Stimulated activated naive CD4-positive, alpha-beta T cell treated with Interleukin-2 at 50 U/mL for 16 hours (primary cell): ENCODE results near the gene ABHD12B.
"Not testable (repeated sequence)": the region's sequence is repeated elsewhere in the genome, so short reads cannot be mapped to it uniquely, and the experiment has no call there.

Source experiments
- DNase-seq: peaks from one replicate; lab custom pipeline; 2025; lab: John Stamatoyannopoulos, UW

ABHD12B gene

DNA sequence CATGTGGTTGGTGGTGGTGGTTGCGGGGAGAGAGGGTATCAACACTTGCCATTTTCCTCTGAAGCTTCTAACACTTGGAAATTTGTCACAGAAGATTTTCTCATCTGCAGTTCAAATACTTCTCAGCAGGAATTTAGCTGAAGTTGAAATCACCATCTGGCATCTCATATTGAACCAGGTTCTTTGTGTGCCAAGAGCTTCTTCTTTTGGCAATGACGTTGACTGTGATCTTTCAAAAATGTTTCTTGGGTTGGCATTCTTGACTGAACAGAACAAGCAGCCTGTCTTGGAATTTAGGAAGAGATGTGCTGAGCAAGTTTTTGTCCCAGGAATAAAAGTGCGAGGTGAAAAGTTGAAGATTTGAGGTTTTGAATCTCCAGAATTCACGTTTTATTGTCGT, 32.2 kb upstream of the ABHD12B start:
- no peak for DNase-seq

DNA sequence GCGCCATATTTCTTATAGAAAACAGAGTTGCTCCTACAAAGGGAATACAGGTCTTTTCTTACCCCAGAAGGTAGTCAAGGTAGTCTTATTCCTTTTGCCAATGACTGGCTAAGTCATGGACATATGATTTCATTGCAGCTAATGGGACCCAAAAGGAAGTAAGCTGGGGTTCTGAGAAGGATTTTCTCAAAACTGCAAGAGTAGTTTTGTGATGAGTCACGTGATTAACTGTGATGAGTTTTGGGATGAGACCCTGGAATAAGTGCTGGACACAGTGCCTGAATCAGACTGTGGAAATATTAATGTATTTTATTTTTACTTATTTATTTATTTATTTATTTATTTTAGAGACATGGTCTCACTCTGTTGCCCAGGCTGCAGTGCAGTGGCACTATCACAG, 27.5 kb upstream of the ABHD12B start:
- DNase-seq = no peak

GRCh38 chr14:50845166-50845565, 26.7 kb upstream of the ABHD12B start:
- DNase-seq = no peak

DNA sequence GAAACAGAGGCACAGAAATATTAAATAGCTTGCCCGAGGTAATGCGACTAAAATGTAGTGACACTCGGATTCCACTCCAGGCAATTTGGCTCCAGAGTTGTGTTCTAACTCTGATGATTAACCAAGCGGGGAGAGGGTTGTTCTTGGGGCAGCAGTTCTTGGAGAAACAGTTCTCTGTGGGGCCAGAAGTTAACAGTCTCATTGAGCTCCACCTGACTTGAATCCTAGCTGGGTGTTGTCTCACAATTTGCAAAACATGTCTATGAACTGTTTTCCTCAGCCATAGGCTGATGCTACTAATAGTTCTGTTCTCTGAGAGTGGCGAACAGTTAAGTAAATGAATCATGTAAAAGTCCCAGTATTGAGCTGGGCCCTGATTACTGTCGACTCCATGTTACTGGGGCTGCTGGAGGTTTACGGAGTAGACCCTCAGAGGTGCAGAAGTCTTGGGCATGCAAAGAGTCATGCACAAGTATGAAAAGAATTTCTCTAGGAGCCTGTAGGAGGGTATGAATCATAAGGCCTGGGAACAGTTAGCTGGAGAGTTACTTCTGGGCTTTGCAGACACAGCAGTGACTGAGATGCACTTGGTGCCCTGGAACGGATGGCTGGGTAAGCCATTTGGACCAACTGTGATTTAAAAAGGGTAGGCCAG, 25.5 kb upstream of the ABHD12B start:
- no peak for DNase-seq

DNA sequence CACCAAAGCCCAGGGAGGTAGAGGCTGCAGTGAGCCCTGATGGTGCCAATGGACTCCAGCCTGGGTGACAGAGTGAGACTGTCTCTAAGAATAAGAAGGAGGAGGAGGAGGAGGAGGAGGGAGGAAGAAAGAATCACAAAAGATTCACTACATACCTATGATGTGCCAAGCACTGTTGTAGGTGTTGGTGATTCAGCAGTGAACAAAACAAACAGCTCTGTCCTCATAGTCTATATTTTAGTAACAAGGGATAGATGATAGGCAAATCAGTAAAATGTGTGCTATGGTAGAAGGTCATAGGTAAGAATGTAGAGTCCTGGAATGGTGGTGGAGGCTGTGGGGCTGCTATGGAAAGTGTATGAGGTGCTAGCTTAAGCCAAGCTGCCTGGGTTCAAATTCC, 18.0 kb upstream of the ABHD12B start:
- no peak for DNase-seq

DNA sequence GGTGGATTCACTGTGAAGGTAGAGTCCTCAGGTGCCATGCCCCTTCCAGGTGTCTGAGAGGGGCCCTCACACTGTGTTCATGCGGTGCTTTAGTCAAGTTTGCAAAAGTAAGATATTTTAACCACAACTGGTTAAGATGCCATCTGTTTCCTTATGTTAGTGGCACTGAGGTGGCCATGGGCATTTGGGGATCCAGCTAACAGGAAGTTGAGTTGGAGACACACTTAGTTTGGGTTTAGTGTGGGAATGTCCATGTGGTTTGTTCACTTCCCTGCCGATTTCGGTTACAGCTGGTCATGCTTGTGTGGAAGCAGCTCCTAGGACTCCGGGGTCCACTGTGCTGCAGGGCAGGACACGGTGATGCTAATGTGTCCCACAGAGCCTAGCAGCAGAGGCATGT, 17.3 kb upstream of the ABHD12B start:
- DNase-seq = no peak

DNA sequence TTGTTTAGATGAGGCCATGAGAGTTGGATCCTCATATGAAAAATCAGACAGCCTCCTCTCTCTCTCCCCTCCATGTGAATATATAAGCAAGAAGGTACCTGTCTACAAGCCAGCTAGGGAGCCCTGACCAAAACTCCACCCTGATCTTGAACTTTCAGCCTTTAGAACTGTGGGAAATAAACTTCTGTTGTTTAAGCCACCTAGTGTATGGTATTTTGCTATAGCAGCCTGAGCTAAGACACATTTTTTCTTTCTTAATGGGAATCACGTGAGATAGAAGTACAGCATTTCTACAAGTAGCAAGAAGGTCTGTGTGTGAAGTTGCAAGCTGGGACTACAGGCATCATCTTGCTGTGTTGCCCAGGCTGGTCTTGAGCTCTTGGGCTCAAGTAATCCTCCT, 16.3 kb upstream of the ABHD12B start:
- no peak for DNase-seq

DNA sequence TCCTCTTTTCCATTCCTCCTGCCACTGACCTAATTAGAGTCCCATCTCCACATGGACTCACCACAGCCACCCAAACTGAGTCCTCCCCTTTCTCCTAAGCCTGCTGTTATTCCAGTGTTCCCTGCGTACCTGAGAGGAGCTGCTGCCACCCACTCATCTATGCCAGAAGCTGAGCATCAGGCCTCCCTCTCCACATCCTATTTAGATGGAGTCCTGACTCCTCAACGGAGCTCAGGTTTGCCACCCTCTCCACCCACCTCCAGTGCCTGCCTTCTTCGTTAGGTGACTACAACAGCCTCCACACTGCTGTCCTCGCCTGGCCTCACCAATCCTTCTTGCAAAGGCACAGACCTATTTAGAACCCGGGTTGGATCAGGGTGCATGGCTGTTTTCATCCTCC, 15.2 kb upstream of the ABHD12B start:
- no peak for DNase-seq

DNA sequence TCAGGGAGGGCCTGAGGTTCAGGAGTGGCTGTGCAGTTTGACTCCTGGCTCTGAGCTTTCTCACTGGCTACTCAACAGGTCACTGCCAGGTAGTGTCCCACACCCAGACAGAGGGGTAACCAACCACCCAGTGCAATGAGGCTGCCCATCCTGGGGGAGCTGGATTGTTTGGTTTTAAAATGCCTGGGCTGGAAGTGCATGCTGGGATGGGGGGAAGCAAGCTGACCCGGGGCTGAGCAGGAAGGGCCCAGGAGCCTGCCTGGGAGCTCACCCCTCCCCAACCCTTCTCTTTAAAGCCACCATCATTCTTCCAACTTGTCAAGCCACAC, 12.6 kb upstream of the ABHD12B start:
- DNase-seq = no peak

GRCh38 chr14:50860478-50861086, 11.3 kb upstream of the ABHD12B start:
- DNase-seq = peak; percentile 81

DNA sequence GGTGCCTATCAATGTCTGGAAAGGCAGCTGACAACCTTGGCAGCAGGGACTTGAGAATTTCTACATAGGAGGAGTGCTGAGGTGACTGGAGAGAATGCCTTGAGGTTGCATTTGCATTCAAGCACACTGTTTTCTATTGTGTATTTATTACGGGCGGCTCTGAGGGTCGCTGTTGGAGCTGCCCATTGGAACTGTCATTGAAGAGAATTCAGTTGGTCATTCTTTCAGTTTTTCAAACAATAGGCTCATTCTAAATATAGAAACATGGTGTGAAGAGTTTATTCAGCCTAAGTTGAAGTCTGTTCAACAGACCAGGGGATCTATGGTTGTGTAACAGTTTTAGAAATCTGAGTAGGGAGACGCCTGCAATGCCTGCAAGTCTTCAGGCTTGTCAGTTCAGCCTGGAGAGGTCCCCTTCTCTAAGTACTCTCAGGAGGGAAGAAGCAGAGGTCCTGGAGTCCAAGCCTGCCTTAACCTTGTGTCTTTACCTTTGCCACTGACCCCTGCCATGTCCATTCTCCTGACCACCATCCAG, 9.8 kb upstream of the ABHD12B start:
- no peak for DNase-seq

DNA sequence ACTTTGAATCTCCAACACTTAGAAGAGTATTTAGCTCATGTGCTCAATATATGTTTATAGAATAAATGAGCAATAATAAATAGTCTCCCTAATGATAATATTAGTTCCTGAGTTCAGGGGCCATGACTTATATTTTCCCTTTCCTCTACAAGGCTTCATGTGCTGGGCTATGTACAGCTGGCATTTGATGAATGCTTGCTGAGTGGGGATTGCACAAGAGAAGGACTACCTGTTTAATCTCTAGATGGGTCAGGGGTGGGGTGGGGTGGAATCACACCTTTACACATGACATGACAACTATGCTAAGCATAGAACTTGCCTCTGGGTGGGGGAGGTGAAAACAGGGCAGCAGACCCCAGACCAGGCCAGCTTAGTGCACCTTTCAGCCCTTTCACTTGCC, 7.6 kb upstream of the ABHD12B start:
- no peak for DNase-seq

GRCh38 chr14:50864946-50865345, 6.9 kb upstream of the ABHD12B start:
- no peak for DNase-seq

GRCh38 chr14:50865391-50866076, 6.3 kb upstream of the ABHD12B start:
- DNase-seq = no peak

DNA sequence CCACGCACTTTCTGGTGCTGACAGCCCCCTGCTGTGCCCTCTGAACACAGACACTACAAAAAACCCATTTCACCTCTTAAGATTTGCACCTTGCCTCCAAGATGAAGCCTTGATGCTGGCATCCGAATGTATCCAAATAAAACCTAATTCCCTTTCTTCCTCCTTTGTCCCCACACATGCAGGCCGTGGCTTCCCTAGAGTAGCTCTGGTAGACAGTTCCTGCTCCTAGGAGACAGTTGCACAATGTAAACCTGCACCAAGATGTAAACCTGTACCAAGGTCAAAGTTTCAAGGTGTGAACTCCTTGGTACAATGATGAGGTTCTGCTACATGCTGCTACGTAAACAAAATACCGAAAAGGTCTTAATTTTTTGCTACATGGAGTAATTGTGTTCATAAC, 625 bp upstream of the ABHD12B start:
- DNase-seq = no peak

DNA sequence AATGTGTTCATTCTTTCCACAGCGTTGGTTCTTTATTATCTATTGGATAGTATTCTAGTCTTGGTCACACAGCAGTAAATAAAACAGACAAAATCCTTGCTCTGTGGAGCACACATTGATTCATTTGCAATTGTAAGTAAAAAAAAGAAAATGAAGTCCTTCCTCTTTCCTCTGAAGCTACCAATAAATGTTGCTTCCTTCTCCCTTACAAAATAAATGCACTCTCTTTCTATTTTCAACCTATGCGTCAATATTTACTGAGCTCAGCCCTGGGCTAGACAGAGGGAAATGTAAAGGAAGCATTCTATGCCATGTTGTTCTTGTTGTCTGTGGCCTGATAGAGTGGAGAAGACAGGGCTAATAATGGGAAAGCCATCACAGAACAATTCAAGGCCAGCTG, 2.9 kb downstream of the ABHD12B start:
- DNase-seq = no peak

DNA sequence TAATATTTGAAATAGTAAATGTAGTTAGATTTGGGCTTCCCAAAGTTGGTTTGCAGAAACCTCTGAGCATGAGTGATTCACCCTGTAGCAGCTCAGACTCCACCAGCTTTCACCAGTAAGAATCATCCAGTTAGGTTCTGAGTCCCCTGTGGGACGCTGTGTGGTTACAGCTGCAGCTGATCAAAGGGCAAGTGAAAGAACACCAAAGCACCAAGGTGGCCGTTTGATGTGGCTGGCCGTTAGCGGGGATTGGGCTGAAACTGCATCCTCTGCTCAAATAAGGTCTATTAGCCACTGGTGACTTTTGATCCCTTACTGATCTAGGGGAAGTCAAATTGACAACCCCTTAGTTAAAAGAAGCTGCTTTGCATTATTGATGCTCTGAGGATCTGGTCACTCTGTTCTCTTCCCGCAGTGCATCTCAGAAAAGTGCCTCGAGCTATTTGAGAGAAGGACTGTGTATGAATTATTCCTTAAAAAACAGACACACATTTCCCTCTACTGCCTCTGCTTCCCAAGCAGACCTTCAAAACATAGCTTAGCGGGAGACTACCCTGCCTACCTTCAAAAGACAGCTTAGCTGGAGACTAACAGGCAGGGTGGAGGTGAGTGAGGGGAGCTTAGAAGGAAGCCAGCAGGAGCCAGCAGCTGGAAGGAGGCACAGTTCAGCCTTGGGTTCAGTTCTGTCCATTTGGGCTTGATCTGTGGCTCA, 3.7 kb downstream of the ABHD12B start:
- DNase-seq = peak; percentile 45

DNA sequence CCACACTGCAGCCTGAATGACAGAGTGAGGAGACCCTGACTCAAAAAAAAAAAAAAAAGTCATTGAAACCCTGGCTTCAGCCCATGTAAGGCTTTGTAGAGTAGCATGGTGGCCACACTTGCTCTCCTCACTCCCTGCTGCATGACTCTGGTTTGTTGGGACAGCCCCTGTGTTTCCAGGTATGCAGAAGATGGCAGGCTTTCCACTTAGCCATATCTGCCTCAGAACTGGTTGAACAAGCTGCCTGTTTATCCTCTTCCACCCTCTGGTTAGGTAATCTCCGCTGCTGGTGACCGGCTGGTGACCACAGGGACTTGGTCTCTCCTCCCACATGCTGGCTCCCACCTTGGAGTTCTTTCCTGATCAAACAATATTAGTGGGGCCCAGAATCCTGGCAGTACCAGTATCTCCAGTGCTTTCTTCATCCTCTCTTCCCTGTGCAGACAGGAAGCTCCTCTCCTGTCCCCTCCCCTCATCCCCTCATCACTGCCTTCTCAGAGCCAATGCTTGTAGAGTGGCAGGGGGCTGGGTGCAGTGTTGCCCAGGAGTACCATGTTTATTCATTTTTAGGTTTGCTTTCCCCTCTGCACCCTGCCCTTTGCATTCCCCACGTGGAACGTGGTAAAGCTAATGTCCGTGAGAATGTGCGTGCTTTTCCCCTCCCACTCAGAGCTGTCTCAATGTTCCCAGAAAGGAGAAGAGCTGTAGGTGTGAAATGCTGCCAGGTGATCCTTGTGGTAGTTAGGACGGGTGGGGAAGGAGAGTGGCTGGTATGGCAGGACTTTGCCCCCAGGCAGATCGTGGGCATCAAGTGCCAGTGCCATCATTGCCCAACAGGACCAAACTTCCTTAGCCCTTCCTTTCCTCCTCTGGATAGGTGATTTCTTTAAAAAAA, 11.3 kb downstream of the ABHD12B start:
- no peak for DNase-seq

DNA sequence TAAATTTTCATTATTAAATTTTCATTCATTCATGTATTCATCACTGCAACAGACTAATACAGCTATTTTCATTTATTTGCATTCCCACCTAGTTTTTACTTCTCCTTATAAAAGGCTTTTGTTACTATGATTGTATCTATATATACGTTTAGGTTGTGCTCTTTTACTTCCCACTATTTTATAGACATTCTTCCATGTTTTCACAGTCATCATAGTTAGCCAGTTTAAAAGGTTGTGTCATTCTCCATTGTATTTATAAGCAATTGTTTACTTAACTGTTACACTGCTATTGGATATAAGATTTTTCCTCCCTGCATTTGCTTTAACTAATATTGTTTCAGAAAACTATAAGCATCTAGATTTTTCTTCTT, 12.0 kb downstream of the ABHD12B start:
- no peak for DNase-seq

GRCh38 chr14:50887476-50887875, 15.6 kb downstream of the ABHD12B start:
- DNase-seq = no peak

DNA sequence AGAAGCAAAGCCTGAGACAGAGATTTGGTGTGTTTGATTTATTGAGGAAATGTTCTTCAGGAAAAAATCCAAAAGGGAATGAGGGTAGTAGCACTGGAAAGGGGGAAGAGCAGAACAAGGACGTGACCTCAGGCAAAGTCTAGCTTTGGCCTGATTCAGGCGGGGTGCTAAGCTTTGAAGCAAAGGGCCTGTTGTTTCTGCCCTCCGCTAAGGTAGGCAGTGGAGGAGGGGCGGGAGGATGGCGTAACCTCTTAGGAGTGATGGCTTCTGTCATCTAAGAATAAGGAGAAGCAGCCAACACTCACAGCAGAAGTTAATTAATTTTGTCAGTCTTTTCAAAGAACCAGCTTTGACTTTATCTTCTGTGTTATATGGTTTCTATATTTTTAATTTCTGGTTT, 20.4 kb downstream of the ABHD12B start:
- no peak for DNase-seq

DNA sequence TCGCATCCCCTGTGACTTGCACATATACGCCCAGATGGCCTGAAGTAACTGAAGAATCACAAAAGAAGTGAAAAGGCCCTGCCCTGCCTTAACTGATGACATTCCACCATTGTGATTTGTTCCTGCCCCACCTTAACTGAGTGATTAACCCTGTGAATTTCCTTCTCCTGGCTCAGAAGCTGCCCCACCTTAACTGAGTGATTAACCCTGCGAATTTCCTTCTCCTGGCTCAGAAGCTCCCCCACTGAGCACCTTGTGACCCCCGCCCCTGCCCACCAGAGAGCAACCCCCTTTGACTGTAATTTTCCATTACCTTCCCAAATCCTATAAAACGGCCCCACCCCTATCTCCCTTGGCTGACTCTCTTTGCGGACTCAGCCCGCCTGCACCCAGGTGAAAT, 24.6 kb downstream of the ABHD12B start:
- not testable (repeated sequence) for DNase-seq
